Activated CD4-positive, alpha-beta T cell treated with anti-CD3 and anti-CD28 coated beads, Interleukin-2, amount 50 U/mL, for 24 hours (primary cell): ENCODE results near the gene OPRM1.

Source experiments
- DNase-seq, 2 donors: peaks; one replicate each; pipeline ENCODE4 v3.0.0-alpha.2; 2020; ENCODE audit warnings: low read depth in 1 of 2, low spot score in 1 of 2

Gene OPRM1

DNA sequence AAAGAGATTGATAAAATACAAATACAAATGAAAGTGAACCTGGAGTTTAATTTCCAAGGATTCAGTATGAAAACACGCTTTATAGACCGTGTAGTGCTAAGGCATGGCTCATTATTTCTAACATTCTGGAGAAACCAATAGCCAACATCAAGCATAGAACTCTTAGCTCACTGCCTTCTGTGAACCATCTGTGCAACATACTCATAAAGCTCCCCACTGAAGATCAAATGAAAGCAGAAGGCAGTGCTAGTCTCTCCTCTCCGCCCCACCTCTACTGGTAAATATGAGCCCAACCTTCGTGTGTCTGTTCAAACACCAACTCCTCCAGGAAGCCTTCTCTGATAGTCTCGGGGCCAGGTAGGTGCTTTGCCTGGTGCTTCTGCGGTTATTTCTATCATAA, 163.9 kb downstream of the OPRM1 start:
- DNase-seq, result no peak

DNA sequence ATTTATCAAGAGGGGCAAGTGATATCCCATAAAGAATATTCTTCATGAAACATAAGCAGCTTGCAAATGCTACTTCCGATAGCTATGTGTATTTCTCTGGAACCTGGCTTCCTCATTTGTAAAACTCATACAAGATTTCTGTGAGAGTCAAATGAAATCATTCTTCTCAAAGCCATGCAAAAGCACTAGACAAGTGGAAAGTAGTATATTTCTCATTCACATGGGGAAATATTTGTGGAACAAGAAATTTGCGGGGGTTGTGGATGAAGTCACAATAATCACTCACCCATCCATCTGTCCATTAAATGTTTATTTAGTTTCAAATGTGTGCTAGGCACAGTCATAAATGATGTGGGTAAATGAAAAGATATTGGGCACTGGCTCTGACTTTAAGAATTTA, 167.1 kb downstream of the OPRM1 start:
- no peak for DNase-seq

DNA sequence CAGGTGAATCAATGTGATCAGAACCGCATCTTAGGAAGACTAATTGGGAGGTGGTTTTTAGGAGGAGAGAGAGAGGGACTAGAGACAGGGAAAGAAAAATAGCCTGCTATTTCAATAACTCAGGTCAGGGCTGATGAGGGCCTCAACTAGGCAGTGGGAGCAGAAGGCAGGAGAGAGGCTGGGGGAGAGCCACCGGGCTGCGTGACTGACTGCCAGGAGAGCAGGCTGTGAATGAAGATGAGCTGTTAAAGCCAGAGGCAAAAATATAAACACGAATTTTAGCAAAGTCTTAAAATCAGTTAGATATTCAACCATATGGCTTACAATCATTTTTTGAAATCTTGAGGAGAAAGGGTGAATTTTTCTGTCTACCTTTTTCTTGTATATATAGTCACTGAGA, 168.0 kb downstream of the OPRM1 start:
- no peak for DNase-seq

DNA sequence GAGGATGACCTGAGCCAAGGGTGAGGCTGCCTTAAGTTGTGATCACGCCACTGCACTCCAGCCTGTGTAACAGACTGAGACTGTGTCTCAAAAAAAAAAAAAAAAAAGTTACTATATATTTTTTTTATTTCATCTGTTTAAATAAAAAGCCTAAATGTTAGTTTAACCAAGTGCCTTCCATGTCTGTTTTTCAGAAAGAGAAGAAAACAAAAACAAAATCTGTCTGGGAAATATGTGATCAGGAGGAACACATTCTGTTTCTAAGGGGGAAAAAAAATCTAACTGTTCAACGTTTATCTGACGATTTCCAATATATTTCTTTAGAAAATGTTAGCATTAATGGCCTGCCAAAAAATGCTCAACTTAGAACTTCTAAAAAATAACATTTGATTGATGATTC, 170.5 kb downstream of the OPRM1 start:
- DNase-seq, result no peak

DNA sequence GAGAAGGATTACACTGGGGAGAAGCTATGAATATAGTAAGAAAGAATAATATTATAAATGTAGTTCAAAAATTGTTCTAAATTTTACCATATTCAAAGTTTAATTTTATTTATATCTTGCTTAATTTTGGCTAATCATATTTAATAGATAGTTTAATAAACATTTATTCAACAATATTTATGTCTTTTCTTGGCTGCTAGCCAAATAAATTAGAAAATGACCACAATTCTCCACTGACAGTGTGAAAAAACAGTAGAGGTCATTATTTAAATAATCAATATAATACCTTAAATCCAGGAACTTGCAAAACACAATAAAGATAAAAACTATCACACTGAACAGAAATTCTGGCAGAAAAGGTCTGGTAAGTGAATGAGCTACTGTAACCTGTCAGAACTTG, 171.6 kb downstream of the OPRM1 start:
- DNase-seq, result no peak

DNA sequence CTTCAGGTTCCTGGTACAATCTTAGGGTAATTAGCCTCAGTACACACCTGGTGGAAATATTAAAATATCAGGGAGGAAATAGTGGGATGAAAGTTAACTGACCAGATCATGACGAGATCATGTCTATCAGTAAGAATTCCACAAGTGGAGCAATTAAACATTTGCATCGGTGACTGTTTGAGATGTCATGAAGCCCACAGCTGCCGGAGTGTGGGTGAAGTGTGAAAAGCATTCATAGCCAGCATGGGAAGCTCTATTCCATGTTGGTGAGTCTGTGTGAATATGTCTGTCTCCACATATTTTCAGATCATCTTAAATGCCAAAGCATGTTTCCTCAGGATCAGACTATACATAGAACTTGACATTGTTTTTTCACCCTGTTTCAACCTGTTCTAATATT, 174.7 kb downstream of the OPRM1 start:
- DNase-seq, result no peak

DNA sequence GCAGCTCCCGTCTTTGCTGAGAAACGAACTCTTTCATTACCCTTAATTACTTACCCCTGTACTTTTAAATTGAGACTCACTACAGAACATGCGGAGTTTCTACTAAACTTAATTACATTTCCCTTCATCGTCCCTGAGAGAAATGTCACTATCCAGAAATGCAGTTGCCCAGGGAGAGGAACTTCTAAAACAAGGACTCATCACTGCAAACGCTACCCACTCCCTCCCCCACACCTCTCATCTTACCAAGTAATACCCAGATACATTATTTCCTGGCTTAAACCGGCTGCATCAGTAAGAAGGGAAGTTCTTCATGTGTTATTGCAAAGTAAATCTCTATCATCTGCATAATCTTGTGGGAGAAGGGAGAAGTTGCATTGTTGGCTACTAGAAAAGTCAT, 179.3 kb downstream of the OPRM1 start:
- no peak for DNase-seq

DNA sequence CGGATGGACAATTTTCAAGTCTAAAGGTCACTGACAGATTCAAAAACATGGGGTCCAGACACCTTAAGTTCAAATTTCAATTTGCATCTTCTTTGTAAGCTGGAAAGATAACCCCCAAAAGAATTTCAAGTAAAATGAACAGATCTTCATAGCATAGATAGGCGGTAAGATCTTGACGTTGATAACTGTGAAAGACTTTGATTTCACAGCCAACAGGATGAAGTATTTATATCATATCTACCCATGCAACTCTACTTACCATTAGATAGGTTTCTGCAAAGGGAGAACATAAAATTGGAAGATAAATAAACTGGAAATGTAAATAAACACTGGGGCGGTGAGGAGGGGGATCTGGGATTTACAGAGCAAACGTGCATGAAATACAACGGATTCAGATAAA, 179.7 kb downstream of the OPRM1 start:
- DNase-seq, result no peak

DNA sequence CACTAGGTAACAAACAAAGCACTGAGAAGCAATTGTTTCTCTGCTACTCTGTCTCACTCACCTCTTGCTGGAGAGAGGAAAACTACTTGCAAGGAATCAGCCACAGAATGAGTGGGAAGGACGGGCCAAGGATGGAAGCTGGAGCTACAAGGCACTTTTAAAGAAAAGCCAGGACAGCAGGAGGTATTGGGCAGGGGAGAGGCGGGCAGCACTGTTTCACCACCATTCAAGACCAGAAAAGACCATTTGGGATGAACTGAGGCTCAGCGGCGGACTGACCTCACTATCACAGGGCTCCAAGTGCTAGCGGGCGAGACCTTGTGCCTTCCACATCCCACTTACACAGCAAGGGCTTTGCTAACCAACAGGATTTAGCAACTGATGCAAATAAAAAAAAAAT, 180.2 kb downstream of the OPRM1 start:
- no peak for DNase-seq

DNA sequence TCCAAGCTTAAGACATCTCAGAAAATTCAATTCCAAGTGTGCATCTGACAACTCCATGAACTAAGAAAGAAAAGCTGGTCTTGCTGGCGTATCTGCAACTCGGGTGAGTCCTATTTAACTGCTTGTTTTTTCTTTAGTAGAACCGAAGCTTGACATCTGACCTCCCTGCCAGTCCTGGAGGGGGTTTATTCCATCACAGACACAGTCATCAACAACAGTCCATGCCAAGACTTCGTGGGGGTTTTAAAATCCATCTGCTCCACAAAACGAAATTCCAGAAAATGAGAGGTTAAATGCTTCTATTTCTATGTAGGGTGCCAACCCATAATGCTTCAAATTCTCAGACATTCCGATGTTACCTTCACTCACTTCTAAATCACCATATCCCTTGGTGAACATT, 183.7 kb downstream of the OPRM1 start:
- no peak for DNase-seq

DNA sequence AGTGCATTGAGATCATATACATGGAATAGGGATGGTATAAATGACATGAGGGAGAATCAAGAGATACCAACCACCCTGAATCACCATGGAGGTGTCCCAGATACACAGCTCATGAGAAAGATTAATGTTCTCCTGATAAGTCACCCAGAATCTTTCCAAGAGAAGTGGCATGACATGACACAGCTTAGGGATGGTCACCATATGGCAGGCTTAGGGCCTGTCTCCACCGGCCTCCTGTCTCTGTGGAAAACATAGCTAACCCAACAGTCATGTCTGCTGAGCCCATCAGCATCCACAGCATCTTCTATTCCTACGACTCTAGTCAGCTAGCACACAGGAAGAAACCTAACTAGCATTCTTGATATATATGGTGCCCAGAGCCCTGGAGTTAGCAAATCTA, 184.3 kb downstream of the OPRM1 start:
- no peak for DNase-seq

DNA sequence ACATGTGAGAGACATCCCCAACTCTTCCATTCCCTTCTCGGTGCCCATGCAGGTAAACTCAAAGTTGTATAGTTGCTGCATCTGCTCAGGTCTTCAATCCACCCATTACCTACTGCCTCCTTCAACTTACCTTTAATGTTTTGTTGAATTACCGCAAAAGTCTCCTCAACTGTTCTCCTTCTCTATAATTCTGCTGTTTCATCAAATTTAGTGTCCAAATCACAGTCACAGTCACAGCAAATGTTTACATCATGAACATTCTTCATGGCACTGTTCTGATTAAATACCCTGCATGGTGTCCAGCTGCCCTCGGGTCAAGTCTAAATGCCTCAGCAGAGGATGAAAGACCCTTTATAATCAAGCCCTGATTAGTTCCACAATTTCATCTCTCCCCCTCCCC, 187.4 kb downstream of the OPRM1 start:
- no peak for DNase-seq

DNA sequence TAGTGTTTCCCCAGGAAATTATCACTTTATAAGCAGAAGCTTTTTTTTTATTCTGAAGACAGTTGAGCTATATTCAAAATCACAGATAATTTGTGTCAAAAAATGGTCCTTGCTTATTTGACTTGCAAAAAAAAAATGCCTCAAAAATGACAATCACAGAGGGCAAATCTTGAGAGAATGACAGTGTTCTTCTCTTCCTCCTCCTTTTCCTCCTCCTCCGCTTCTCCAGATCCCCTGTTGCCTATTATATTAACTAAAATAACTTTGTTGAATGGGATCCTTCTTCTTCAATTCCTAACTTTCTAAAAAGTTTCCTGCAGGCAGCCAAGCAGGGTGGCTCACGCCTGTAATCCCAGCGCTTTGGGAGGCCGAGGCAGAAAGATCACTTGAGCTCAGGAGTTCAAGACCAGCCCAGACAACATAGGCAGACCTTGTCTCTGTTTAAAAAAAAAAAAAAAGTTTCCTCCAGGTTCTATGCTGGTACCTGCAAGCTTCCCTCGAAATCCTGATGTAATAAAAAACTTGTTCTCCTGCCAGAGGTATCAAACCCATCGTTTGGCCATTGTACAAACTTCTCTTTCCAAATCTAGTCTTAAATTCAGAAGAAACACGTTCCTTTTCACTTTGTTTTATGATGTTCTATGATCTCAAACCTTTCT, 189.0 kb downstream of the OPRM1 start:
- no peak for DNase-seq

DNA sequence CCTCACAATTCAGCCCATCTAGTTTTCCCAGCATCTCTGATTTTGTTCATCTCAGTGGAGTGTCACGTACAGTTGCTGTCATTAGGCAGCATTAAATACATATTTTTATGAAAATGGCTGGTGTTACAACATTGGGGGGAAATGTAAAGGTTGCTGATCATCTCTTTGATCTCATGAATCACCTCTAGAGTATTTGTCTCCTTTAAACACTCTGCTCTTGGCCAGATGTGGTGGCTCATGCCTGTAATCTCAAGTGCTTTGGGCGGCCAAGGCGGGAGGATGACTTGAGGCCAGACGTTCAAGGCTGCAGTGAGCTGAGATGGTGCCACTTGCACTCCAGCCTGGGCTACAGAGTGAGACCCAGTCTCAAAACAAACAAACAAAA, 189.5 kb downstream of the OPRM1 start:
- no peak for DNase-seq

DNA sequence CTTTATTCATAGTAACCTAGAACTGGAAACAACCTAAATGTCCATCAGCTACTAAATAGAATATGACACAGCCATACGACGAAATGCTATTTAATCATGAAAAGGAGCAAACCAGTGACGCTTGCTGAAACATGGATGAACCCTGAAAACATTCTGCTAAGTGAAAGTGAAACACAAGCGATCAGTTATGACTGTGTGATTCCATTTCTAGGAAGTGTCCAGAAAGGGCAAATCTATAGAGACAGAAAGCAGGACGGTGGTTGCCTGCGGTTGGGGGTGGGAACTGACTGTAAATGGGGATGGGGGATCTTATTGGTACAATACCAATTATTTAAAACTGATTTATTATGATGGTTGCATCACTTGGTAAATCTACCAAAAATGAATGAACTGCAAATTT, 190.7 kb downstream of the OPRM1 start:
- DNase-seq, result peak; percentile 39 to 61

DNA sequence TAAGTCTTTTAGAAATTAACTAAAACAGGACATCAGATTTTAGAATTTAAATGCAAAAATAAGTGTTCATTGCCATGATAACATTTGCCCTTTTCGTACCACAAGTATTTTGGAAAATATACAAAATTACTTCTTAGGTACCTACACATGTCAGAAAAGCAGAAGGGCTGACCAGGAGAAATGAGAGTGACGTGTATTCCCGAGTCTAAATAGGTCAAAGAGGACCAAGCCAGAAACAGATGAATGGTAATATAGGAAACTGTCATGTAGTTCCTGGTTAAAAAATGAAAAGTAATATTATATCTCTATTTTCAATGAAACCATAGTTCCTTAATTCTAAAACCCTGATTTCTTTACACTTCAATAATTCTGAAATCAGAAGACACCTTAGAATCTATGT, 191.4 kb downstream of the OPRM1 start:
- DNase-seq, result no peak

DNA sequence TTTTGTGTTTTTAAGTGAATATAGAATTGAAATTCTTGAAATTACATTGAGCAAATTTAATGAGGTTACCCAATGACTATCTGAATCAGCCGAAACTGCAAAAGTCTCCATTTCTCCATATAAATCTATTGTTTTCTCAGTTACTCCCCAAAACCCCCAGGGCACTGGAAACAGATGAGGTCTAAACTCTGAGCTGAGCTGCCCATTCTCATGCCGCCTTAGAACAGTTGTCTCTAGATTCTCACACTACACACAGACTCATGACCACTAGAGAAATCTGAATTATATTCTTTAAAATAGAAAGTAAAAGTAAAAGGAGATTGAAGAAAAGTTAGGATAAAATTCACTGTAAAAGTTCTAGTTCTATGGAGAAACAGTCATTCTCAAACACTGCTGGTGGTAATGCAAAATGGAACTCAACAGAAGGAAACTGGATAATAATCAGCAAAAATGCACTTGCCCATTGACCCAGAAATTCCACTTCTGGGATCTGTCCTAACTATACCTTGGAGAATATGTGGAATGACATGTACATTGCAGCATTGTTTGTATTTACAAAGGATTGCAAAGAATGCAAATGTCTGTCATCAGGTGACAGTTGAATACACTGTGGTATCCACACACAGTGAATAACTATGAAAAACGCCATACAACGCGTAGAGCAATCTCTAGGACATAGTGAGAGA, 192.0 kb downstream of the OPRM1 start:
- no peak for DNase-seq

DNA sequence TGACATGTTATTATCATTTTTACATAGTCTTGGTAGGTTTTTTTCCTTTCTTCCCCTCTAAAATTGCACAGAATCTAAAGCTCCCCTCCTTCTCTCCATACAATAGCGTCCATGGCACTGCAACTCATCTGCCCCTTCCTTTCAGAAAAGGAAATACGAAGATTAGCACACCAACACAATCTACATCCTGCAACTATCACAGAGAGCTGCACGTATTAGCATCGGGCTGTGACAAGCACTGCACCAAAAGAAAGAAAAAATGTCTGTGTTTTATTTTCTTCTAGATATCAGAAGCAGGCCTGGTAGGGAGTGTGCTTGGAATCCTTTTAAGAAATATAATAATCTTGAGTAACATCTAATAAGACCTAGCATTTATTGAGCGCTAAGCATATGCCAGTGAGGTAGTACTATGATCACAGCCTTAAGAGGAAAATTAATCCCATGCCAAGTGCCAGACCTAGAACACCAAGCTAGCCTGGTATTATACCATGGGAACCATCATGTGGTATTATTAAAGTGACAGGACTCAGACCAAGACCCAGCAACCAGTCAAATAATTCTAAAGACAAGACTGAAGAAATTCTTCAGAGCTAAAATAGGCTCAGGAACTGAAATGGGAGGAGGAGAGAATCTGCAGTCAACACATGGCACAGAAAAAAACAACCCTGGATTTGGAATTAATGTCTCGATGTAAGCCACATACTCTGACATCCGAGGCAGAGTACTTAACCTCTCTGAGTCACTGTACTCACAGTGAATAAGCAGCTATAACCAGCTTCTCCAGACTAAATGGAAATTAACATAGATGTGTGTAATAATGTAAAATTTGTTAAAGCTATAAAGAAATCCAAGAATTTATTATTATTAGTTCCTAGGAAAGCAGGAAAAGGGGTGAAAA, 193.2 kb downstream of the OPRM1 start:
- DNase-seq, result no peak

DNA sequence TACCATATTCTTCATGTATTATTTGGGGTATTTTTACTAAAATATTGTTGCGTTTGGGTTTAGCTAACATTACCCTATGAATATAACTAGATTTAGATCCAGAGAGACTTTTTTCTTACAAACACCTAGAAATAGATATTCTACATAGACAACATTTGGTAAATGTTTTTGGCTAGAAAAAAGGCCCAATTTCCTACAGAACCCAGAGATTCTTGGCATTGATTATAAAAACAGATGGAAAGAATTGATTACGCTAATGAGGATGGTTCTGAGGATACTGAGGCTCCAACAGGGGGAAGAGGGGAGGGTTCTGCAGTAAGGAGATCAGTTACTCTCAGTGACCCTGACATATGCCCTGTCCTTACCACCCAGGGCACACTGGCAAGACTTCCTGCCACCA, 194.3 kb downstream of the OPRM1 start:
- no peak for DNase-seq

DNA sequence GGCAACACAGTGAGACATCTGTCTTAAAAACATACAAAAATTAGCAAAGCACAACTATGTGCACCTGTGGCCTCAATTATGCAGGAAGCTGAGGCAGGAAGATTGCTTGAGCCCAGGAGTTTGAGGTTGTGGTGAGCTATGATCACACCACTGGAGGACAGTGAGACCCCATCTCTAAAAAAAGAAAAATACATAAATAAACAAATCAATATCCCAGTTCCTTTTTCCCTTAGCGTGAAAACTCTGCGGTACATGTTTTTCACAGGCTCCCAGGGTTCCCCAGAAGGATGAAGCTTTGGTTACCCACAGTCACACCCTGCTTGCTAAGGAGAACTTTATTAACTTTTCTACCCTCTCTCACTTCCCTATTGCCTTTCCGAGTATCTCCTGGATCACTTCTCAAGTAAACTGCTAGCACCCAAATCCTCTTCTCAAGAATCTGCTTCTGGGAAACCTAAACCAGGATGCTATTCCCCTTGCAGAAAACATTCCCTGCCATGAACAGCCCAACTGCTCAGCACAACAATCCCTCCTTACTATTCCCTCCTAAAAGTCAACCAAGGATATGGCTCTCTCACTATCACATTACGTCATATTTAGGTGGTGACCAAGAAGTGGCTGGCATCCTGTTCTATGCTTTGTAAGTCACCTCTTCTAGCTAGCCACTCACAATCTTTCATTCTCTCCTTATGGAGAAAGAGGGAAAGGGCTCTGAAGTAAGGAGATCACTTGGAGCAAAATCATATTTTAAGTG, 195.2 kb downstream of the OPRM1 start:
- no peak for DNase-seq

DNA sequence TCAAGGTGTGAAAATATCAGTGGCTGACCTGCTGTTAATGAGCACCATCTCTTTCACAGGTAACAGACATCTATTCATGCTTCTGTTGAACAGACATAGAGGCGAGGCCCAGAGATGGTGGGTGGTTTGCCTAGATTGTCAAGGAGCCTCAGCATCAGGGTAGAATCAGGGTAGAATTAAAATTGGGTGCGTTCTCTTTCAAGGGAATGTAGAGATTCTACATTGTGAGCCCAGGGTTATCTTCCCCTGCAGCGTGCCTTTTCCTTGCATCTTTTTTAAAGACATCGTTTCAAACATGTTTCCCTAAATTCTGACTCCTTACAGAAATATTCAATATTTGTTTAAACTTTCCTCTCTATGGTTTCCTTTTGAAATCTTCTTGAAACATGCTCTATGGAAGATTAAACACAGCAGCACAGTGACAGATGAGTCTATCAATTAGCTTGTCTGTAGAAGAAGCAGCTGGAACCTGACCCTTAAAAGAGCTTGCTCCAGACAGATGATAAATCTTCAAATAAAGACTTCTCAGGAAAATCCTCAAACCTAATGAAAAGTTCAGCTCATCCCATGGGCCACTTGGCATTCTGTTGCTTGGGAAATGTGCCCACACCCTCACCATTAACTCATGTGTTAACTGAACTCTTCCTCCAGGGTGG, 197.7 kb downstream of the OPRM1 start:
- no peak for DNase-seq
